Measurements from ENCODE around the gene DHRS9.

The DHRS9 gene

GRCh38 chr2:169065864-169066517, 3.4 kb upstream of the DHRS9 start:
- DNase-seq (ENCODE audit: low read depth), result no peak

DNA sequence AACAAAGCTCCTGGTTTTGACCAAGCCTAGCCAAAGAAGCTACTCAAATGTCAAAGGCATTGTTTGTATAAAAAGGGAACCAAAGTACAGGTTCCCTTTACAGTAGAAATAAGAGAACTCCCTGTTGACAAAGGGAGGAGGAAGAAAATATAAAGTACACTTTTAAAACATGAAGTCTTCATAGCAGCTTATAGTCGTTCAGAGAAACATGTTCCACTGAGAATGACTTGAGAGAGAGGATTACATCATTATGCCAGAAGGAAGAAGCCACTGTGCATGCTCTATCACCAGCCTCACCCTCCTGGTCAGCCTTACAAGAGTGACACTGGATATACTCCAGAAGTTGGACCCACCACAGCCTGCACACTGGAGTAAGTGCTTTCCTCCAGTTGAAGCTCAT, 2.5 kb upstream of the DHRS9 start:
- no peak for DNase-seq (ENCODE audit: low read depth)

DNA sequence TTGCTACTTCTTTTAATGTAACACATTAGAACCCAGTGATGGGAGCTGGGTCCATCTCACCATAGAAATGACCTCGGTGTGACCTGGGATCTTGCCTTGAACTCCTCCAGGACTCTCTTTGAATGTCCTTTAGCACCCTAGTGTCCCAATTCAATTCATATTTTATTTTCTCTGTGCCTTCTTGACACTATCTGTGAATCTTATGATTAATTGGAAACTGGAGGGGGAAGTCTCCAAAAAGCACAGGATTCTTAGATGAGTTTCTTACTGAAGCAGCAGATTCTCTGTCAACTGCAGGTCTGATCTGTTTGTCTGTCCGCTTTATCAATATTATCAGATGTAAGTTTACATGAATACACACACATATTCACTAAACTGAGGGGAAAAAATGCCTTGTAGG, 470 bp downstream of the DHRS9 start:
- no peak for DNase-seq (ENCODE audit: low read depth)

GRCh38 chr2:169071455-169071854, 2.1 kb downstream of the DHRS9 start:
- no peak for DNase-seq (ENCODE audit: low read depth)

DNA sequence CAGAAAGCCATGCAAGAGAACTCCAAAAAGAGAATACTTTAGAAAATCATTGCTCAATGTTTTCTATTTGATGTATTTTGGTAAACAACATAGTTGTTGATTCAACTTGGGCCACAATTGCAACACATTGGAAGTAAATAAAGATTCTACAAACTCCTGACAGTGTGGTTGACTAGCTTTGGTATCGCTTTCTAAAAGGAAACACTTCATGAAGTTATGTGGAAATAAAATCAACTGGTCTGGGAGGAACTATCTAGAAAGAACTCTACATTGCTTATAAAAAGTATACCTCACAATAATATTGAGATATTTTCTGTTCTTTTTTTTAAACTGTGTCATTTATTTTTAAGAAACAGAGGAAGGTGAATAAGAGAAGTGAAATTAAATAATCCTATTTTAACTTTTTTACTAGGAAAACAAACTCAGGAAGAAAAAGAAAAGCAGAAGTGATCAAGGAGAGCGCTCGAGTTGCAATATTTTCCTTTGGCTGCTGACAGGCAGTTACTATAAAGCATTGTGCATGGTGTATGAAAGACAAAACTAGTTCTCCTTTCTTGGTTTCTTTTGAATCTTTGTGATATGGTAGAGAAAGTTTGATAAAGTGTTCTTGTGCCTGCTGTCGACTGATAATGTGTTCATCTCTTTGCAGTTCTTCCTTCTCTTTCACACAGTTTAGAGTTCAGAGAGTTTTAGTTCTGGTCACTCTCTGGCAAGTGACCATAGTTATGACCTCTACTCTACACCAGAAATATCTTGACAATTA, 3.0 kb downstream of the DHRS9 start:
- no peak for DNase-seq (ENCODE audit: low read depth)

DNA sequence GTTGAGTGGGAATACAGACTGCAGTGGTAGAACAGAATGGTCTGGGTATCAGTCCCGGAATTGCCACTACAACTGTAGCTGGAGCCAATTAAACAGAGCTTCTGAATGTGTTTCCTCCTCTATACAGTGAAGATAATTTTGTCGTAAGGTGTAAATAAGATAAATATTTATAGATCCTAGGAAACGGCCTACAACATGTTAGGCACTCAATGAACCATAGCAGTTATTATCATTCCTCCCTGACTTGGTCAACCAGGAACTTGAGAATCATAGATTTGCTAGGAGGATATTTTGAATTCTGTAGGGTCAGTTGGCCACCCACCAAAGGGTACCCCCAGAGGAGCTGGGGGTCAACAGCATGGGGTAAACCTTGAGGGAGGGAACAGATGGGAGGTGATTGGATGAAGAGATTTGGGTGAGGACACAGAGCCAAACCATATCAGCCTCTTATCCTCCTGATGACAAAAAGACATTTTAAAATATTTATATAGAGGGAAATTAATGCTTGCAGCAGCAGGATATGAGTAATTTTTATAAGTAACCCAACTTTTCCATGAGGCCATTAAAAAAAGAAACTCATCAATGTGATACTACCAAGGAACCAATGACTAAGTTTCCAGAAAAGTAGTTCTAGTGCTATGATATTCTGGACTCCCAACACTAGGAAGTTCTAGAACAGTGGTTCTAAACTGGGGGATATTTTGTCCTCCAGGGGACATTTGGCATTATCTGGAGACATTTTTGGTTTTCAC, 4.0 kb downstream of the DHRS9 start:
- no peak for DNase-seq (ENCODE audit: low read depth)

DNA sequence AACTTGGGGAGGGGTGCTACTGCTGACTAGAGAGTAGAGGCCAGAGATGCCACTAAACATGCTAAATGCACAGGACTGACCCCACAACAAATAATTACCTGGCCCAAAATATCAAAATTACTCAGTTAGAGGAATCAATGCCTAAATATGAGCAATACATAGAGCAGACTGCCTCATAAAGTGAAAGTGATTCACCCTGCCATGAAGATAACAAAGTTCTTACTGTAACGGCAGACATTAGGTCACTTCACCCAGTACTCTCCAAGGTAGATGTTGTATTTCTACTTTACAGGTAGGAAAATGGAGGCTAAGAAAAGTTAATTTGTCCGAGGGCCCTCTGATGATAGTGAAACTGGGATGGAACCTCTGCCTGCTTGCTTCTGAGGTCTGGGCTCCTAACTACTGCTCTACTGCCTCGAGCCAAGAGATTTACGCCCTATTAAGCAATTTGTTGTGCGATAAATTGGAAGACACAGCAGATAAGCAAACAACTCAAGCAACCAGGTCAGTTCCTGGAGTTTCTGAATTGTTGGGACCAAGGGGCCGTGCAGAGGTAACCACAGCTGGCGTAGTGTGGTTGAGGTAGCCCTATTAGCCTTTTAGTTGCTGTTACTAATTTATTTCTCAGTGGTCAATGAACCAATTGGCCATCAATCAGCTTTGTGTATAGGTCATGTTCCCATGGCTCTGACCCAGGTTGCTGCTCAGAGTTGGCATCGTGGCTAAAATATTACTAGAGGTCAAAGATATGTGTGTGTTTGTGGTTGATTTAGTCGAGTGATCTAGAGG, 4.8 kb downstream of the DHRS9 start:
- DNase-seq (ENCODE audit: low read depth), result no peak

DNA sequence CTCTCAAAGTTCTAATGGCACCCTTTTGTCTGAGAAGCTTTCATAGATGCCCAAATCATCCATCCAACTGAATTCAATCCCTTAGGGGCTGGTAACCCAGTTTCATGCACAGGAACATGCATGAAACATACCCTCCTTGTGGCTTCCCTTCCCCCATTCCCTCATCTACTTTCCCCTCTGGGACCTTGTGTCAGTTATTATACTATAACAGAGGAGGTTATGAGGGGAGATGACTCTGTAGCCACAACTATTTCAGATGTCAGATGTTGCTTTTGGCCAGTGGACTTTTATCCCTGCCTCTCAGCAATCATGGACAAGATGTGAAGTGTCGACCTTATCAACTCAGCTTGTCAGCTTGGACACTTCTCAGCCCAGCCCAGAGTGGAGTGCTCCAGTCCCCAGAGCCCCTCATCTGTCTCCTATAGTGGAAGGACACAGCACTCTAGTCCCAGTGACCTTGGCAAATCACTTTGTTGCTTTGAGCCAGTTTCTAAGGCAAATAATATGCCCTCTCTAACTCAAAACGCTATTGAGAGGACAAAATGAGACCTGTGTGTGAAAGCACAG, 8.4 kb downstream of the DHRS9 start:
- no peak for DNase-seq (ENCODE audit: low read depth)

DNA sequence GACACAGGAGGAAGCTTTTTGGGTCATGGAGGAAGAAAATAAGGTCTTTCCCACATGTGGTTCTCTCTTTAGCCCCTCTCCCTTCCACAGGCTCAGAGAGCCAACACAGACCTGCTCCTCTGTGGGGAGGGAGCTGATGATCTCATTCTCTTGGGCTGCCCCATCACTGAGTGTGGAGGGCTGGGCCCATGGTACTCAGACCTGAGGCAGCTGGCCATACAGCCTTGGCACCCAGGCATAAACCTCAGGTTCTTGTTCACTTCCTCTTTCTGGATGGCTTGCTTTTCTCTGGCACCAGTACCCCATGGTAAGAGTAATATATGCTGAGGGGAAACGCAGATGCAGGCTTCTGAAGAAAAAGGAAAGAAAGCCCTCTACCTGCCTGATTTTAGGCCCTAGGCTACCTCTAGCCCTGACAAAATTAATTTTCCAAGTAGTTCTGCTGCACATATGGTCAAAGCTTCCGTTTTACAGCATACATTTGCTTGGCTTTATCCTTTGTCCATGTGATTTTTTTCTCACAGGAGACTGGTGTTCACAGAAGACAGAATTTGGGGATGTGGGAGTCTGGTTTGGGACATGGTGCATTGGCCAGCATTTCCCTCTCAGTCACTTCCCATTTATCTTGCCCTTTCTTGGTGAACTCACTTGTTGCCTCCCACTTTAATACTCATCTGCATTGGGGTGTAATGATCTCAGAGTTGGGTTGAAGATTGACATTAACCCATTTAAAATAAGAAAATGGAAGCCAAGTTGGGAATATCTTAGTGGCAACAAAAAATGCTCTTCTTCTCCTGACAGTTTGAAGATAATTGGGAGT, 11.1 kb downstream of the DHRS9 start:
- DNase-seq (ENCODE audit: low read depth), result no peak

GRCh38 chr2:169081551-169081950, 12.2 kb downstream of the DHRS9 start:
- DNase-seq (ENCODE audit: low read depth), result no peak

- DNase-seq (ENCODE audit: low read depth), result no peak
Measured at GRCh38 chr2:169082995-169083394, 13.6 kb downstream of the DHRS9 start.

DNA sequence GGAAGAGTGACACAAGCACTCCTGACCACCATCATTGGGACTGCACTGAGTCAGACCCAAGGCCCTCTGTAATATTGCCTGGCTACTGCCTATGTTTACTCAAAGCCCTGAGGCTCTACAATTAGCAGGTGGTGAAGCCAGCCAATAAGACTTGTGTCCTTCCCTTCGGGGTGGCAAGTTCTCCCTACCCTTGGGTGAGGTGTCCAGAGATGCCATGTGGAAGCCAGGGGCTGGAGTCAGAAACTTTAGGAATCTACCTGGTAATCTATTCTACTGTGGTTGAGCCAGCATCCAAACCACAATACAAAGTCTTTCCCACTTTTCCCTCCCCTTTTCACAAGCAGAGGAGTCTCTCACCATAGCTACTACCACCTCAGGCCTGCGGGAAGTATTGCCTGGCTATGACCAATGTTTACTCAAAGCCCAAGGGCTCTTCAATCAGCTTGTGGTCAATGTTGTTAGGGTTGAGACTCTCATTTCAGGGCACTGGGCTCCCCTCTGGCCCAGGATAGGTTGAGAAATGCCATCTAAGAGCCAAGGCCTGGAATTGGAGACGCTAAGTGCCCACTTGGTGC, 17.6 kb downstream of the DHRS9 start:
- no peak for DNase-seq (ENCODE audit: low read depth)

- DNase-seq (ENCODE audit: low read depth), result no peak
Measured at GRCh38 chr2:169087757-169088379, 18.5 kb downstream of the DHRS9 start.

DNA sequence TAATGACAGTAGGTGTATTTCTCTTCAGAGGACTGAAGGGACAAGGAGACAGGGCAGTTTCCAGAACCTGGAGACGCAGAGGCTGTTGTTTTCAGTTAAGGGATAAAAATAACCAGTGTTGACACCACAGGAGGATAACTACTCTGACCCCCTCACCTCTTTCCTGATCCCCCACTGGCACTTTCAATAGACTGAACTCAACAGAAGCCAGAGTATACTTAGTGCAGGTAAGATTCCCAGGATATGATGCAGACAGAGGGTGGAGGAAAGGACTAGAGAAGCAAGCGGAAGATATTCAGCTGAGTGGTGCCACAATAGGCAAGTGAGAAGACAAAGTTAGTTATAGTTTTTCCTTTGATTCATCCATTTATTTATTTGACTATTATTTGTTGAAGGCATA, 19.8 kb downstream of the DHRS9 start:
- DNase-seq (ENCODE audit: low read depth), result no peak

GRCh38 chr2:169090133-169090820, 20.9 kb downstream of the DHRS9 start:
- no peak for DNase-seq (ENCODE audit: low read depth)

GRCh38 chr2:169091256-169091655, 21.9 kb downstream of the DHRS9 start:
- no peak for DNase-seq (ENCODE audit: low read depth)

DNA sequence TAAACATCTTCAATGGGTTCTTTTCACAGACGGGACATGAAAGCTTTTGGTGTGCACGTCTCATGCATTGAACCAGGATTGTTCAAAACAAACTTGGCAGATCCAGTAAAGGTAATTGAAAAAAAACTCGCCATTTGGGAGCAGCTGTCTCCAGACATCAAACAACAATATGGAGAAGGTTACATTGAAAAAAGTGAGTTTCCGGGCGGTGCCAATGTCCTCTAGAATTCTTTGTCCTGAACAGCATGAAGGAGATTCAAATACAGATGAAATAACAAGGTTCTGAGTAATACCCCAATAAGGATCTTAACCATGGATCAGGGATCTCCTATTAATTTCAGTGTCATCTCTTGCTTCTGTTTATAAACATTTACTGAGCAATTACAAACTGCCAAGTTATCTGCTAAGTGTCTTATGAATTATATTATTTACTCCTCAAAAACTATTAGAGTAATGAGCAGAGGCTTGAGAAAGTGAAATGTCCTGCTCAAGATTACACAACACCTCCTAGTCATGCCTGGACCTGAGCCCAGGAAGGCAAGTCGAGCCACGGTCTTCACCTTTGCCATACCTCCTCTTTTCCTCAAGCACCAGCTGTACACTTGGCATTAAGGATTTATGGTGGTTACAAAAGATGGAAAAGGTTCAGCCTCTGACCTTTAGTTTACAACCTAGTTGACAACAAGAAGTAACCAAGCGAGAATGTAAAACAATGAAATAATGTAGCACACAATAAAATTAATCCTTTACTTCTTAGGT, 22.6 kb downstream of the DHRS9 start:
- DNase-seq (ENCODE audit: low read depth), result no peak

DNA sequence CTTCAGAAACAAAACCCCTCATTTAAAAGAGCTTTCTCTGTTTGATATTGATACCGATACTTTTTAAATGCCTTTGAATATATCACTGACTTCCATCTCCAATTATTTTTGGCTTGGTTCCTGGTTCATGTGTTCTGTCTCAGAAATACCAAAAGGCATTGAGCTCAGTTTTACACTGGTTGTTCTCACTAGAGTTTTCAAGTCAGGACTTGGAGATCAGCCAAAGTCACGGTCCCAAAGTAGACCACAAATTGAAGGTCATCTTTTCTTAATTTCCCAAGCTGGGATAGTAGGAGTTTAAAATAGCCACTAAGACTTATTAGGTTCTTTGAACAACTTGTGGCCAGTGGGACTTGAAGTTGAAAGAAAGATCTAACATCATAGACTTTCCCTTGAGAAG, 24.2 kb downstream of the DHRS9 start:
- no peak for DNase-seq (ENCODE audit: low read depth)

- DNase-seq (ENCODE audit: low read depth), result no peak
Measured at GRCh38 chr2:169094676-169095075, 25.3 kb downstream of the DHRS9 start.

Measured in activated gamma-delta T cell treated with anti-CD3 and anti-CD28 coated beads, Interleukin-2, amount 50 U/mL, for 16 hours (primary cell).